ENCODE data around the gene LAMB2.

The LAMB2 gene

DNA sequence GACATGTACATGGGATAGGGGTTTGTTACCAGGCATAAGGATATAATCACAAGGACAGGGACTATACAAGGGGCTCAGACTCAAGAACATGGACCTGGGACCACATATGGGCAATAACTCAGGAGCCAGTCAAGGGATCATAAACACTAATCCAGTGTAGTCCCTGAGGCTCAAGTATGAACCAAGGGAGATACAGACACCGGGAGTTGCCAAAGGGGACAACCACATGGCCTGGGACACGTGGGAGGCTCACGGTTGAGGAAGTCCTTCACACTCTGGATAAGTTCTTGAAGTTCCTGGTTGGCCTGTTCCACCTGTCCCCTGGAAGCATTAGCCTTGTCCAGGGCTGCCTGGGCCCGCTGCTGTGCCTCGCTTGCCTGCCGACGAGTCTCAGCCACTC lies 10.4 kb downstream of the LAMB2 start:
- Histone ChIP-seq H3K27me3 (replicated peaks) (no peaks in the 10 kb centered on the region), H3K27ac (no peak overlapping the region), H3K36me3 (replicated peaks) (peaks cover 72% of the 10 kb centered on the region), H3K4me3 (ENCODE audit: low read depth, low read length) (no peak overlapping the region)
- in situ Hi-C loops (cut with HindIII; ENCODE audit: low pct_ligation_motif_present, low sequenced_read_pairs) = no loop called here
- DNase-seq = no peak
- TF ChIP-seq, protein P1, sequence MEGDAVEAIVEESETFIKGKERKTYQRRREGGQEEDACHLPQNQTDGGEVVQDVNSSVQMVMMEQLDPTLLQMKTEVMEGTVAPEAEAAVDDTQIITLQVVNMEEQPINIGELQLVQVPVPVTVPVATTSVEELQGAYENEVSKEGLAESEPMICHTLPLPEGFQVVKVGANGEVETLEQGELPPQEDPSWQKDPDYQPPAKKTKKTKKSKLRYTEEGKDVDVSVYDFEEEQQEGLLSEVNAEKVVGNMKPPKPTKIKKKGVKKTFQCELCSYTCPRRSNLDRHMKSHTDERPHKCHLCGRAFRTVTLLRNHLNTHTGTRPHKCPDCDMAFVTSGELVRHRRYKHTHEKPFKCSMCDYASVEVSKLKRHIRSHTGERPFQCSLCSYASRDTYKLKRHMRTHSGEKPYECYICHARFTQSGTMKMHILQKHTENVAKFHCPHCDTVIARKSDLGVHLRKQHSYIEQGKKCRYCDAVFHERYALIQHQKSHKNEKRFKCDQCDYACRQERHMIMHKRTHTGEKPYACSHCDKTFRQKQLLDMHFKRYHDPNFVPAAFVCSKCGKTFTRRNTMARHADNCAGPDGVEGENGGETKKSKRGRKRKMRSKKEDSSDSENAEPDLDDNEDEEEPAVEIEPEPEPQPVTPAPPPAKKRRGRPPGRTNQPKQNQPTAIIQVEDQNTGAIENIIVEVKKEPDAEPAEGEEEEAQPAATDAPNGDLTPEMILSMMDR (IDR thresholded peaks at IDR 0.05; ENCODE audit: low read depth, low read length, missing control alignments) = no peak

DNA sequence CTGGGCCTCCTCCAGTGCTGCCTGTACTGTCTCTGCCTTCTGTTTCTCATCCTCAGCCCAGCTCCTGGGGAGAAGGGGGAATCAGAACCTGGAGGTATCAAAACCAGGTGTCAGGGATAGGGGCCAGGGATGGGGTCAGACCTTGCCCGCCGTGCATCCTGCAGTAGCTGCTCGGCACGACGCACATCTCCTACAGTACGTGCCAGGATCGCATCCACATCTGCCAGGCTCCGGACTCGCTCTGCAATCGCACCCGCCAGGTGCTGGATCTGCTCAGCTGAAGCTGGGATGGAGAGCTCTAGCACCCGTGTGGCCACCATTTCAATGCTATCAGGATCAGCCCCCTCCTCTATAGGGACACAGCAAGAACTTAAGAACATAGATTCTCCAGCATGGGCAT lies 10.8 kb downstream of the LAMB2 start:
- no peak for DNase-seq
- Histone ChIP-seq H3K27ac (no peak overlapping the region), H3K4me3 (ENCODE audit: low read depth, low read length) (no peak overlapping the region), H3K27me3 (replicated peaks) (no peaks in the 10 kb centered on the region), H3K36me3 (replicated peaks) (peaks cover 72% of the 10 kb centered on the region)
- TF ChIP-seq, protein P1 (IDR thresholded peaks at IDR 0.05; ENCODE audit: low read depth, low read length, missing control alignments) = no peak
- in situ Hi-C loops (cut with HindIII; ENCODE audit: low pct_ligation_motif_present, low sequenced_read_pairs) = no loop called here

DNA sequence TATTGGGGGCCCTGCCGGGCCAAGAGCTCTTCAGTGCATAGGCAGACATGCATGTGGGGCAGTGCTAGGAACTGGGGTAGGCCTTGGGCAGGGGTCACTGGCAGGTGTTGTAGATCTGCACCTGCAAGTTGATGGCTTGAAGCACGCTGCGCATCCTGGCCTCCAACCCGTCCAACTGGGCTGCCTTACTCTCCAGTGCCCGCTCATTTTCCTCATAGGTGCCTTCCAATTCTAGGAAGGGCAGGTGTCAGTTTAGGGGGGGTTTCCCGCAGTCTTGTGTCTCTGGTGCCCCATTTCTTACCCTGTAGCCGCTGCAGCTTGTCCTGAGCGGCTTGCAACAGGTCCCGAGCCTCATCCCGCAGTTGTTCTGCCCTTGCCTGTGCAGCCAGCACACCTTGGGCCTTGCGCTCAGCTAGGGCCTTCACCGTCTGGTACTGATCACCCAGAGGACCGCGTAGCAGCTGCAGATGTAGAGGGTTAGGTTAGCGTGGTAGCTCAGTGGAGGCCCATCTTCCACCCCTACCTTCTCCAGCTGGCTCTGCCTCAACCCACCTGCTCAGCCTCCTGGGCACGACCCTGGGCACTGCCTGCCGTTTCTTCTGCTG lies 11.6 kb downstream of the LAMB2 start:
- H3K27ac ChIP-seq = peak overlapping the region; percentile 84
- H3K4me3 ChIP-seq (ENCODE audit: low read depth, low read length) = peak overlapping the region; percentile 96
- TF ChIP-seq, protein P1 (IDR thresholded peaks at IDR 0.05; ENCODE audit: low read depth, low read length, missing control alignments) = no peak
- in situ Hi-C loops (cut with HindIII; ENCODE audit: low pct_ligation_motif_present, low sequenced_read_pairs) = no loop called here
- no peaks in the 10 kb centered on the region for H3K27me3 ChIP-seq (replicated peaks)
- peaks cover 71% of the 10 kb centered on the region for H3K36me3 ChIP-seq (replicated peaks)
- no peak for DNase-seq

DNA sequence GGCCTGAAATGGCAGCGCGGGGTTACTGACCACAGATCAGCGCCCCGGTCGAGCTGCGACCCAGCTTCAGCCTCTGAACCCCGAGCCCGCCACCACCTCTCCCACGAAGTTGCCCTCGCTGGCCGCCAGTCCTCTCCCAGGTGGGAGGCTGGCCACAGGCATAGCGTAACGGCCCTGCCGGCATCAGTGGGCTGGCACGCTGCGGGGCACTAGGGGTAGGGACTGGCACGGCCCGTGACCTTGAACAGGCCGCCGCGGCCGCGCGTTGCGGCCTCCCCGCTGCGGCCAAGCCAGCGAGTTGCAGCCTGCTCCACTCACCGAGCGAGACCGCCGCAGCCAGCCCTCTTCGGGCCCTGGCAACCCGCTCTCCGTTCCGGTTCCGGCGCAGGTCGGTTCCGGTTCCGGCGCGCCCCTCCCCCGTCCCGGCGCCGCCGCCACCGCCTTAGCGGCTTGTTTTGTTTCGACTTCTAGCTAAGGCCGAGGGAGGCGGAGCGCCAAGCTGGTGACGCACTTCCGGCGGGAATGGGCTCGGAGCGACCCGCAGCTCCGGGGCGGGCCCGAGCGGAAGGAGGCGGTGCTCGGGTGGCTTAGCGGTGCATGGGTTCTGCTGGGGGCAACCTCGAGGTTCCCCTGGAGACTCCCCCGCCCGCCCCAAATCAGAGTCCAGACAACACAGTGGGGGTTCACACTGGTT lies 12.3 kb downstream of the LAMB2 start, which contains the start of gene USP19:
USP19 (minus strand) TSS at position 386 of the 694 bp plus-strand sequence. CDS start 1,678 bp downstream, outside the sequence.
- H3K4me3 ChIP-seq (ENCODE audit: low read depth, low read length) = peak within 1 kb of the TSS; percentile 96
- TF ChIP-seq, protein P1 (IDR thresholded peaks at IDR 0.05; ENCODE audit: low read depth, low read length, missing control alignments) = no peak
- in situ Hi-C loops (cut with HindIII; ENCODE audit: low pct_ligation_motif_present, low sequenced_read_pairs) = no loop called here
- no peaks in the 10 kb centered on the region for H3K27me3 ChIP-seq (replicated peaks)
- peak; percentile 81 for DNase-seq
- peaks cover 71% of the 10 kb centered on the region for H3K36me3 ChIP-seq (replicated peaks)
- H3K27ac ChIP-seq = peak within 1 kb of the TSS; percentile 84

DNA sequence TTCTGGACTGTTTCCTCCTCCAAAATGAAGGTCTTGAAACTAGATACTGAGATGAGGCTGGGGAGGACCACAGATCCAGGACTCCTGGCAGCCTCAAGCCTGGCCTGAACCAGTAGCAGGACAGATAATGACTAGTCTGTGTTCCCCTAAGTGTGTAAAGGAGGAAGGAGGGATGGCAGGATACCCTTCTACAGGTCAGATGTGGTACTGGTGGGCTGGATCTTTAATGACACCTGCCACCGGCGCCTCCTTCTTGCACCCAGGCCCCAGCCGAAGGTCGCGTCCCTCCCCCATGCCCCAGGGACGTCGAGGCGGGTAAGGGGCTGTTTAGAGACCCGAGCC lies 12.8 kb downstream of the LAMB2 start:
- no peaks in the 10 kb centered on the region for H3K27me3 ChIP-seq (replicated peaks)
- H3K4me3 ChIP-seq (ENCODE audit: low read depth, low read length) = peak overlapping the region; percentile 96
- in situ Hi-C loops (cut with HindIII; ENCODE audit: low pct_ligation_motif_present, low sequenced_read_pairs) = no loop called here
- H3K36me3 ChIP-seq (replicated peaks) = peaks cover 71% of the 10 kb centered on the region
- TF ChIP-seq, protein P1 (IDR thresholded peaks at IDR 0.05; ENCODE audit: low read depth, low read length, missing control alignments) = no peak
- peak overlapping the region; percentile 84 for H3K27ac ChIP-seq
- DNase-seq = no peak
